Liver (tissue), 3 donors: ENCODE results near the gene ATP4B.

Experiments used
- CTCF ChIP-seq: fragments of 150-350 bp; IDR thresholded peaks from 2 replicates; pipeline ENCODE4 v1.5.1; 2017; ENCODE audit warnings: improper control_type of control experiment, low read depth, low read length; ENCODE audit not compliant: missing input control
- GABPA ChIP-seq, 2 donors: IDR thresholded peaks in 1 of 2; conservative IDR thresholded peaks in 1 of 2; 2 replicates each; pipeline ENCODE4 v1.6.1; 2016; ENCODE audit warnings: antibody characterized with exemption in 2 of 2, mild to moderate bottlenecking in 1 of 2, moderate library complexity in 1 of 2
- RAD21 ChIP-seq, 2 donors: IDR thresholded peaks; 2 replicates each; pipeline ENCODE4 v1.6.1; 2016; ENCODE audit warnings: antibody characterized with exemption in 2 of 2, mild to moderate bottlenecking in 2 of 2
- SP1 ChIP-seq: IDR thresholded peaks from 2 replicates; pipeline ENCODE4 v1.6.1; 2018; ENCODE audit warnings: antibody characterized with exemption, mild to moderate bottlenecking
- TAF1 ChIP-seq: conservative IDR thresholded peaks from 2 replicates; pipeline ENCODE4 v1.6.1; 2016; ENCODE audit warnings: antibody characterized with exemption, mild to moderate bottlenecking
- donor health status: healthy.
- donor health status: healthy.

- no peak for TF ChIP-seq RAD21 (IDR thresholded peaks at IDR 0.05)
- no peak for TF ChIP-seq TAF1
- no peak for TF ChIP-seq CTCF
- no peak for TF ChIP-seq SP1
- TF ChIP-seq GABPA (IDR thresholded peaks at IDR 0.05 in 1 of 2, conservative IDR thresholded peaks at IDR 0.05 in 1 of 2) = no peak
Measured at GRCh38 chr13:113659337-113659736, 1.3 kb upstream of the ATP4B start.
